ENCODE data around the gene TMSB15B.
"Not testable (repeated sequence)": the region's sequence is repeated elsewhere in the genome, so short reads cannot be mapped to it uniquely, and the experiment has no call there.

Gene TMSB15B

GRCh38 chrX:103962411-103963278, at the start of gene TMSB15B:
Gene TMSB15B (plus strand): TSS chrX:103962627.
- not testable (repeated sequence) for DNase-seq

- no peak for DNase-seq
Measured at GRCh38 chrX:103913356-103914020, 48.9 kb upstream of the TMSB15B start.

GRCh38 chrX:103918050-103918449, 44.4 kb upstream of the TMSB15B start:
- DNase-seq: peak; percentile 42 to 50

GRCh38 chrX:103918571-103919269, 43.7 kb upstream of the TMSB15B start:
- peak; percentile 54 to 68 for DNase-seq

GRCh38 chrX:103919270-103919637, 43.2 kb upstream of the TMSB15B start:
- no peak for DNase-seq

- not testable (repeated sequence) for DNase-seq
Measured at GRCh38 chrX:103920515-103920914, 41.9 kb upstream of the TMSB15B start.

- DNase-seq: no peak
Measured at GRCh38 chrX:103927030-103927429, 35.4 kb upstream of the TMSB15B start.

GRCh38 chrX:103927633-103928032, 34.8 kb upstream of the TMSB15B start:
- DNase-seq: no peak

GRCh38 chrX:103932133-103932532, 30.3 kb upstream of the TMSB15B start:
- no peak for DNase-seq

- DNase-seq: not testable (repeated sequence)
Measured at GRCh38 chrX:103940257-103940656, 22.2 kb upstream of the TMSB15B start.

- no peak for DNase-seq
Measured at GRCh38 chrX:103941201-103941975, 21.0 kb upstream of the TMSB15B start.

GRCh38 chrX:103949506-103949905, 12.9 kb upstream of the TMSB15B start:
- DNase-seq: no peak

GRCh38 chrX:103953353-103953752, 9.1 kb upstream of the TMSB15B start:
- no peak for DNase-seq

GRCh38 chrX:103954259-103954658, 8.2 kb upstream of the TMSB15B start:
- no peak for DNase-seq

- not testable (repeated sequence) for DNase-seq
Measured at GRCh38 chrX:103960599-103960998, 1.8 kb upstream of the TMSB15B start.

- not testable (repeated sequence) for DNase-seq
Measured at GRCh38 chrX:103983508-103983907, 21.1 kb downstream of the TMSB15B start.

GRCh38 chrX:103999234-103999633, 36.8 kb downstream of the TMSB15B start:
- DNase-seq: no peak

- DNase-seq: no peak
Measured at GRCh38 chrX:104008831-104009230, 46.4 kb downstream of the TMSB15B start.

- DNase-seq: no peak
Measured at GRCh38 chrX:104013158-104013557, 50.7 kb downstream of the TMSB15B start.

- no peak for DNase-seq
Measured at GRCh38 chrX:104013606-104014005, 51.2 kb downstream of the TMSB15B start, which contains the start of gene H2BW1. Gene H2BW1 (minus strand): TSS chrX:104013708. CDS start chrX:104013576, 132 bp downstream.

- DNase-seq: not testable (repeated sequence)
Measured at GRCh38 chrX:104015576-104015975, 53.1 kb downstream of the TMSB15B start.
